Endothelial cell of umbilical vein (primary cell): Measurements from ENCODE around the gene TSSK6. TPM values are rescaled to one million over a fixed set of nuclear protein-coding genes. Genes with fewer than 3 reads are reported as not detected.

Experiments
- BruUV-seq: library from RNA; stranded (reverse); fragments of 400-500 nt; replicated peaks from 2 replicates; lab custom pipeline; 2021; lab: Mats Ljungman, UMichigan
- CTCF ChIA-PET: fragments of 300-600, 350-600 bp; sonication (Branson Sonifier 250); formaldehyde crosslinking; loops from one replicate; lab custom pipeline; 2021; ENCODE audit warnings: antibody characterized with exemption, inconsistent platforms; lab: Charles Lee
- POLR2A ChIA-PET: fragments of 300-600, 350-600 bp; sonication (Branson Sonifier 250); formaldehyde crosslinking; loops from one replicate; lab custom pipeline; 2021; ENCODE audit warnings: antibody characterized with exemption, inconsistent platforms; lab: Charles Lee
- DNase-seq: peaks from one replicate; pipeline ENCODE4 v3.0.0-alpha.2; 2011; ENCODE audit warnings: low read depth, low spot score
- FAIRE-seq: peaks from 2 replicates; lab custom pipeline; 2011; peaks lifted over from hg19 to GRCh38; lab: Jason Lieb, UNC
- H2AFZ ChIP-seq: 2 replicates; pipeline ENCODE4 v1.6.0; 2012; ENCODE audit warnings: low read depth, low read length, control low read depth, inconsistent platforms
- H3K27ac ChIP-seq: 2 replicates; pipeline ENCODE4 v1.5.1; 2011; ENCODE audit warnings: low read depth, mild to moderate bottlenecking, control low read depth, low read length, moderate library complexity; ENCODE audit not compliant: insufficient read depth
- H3K27me3 ChIP-seq, 2 experiments: 2 replicates each; pipeline versions ENCODE4 v1.6.0 to v1.6.1; 2011; ENCODE audit warnings: low read length in 2 of 2, mixed read lengths in 1 of 2; ENCODE audit not compliant: control insufficient read depth in 2 of 2, insufficient read depth in 2 of 2
- H3K36me3 ChIP-seq, 2 experiments: 2 replicates in 1 of 2; 3 replicates in 1 of 2; pipeline ENCODE4 v1.5.1; 2011; ENCODE audit warnings: low read length in 2 of 2, mild to moderate bottlenecking in 1 of 2, moderate library complexity in 1 of 2; ENCODE audit not compliant: control insufficient read depth in 2 of 2, insufficient read depth in 2 of 2; ENCODE audit errors: extremely low read depth in 1 of 2
- H3K4me1 ChIP-seq: 3 replicates; pipeline ENCODE4 v1.5.1; 2011; ENCODE audit warnings: mild to moderate bottlenecking, low read length; ENCODE audit not compliant: control insufficient read depth, insufficient read depth; ENCODE audit errors: extremely low read depth
- H3K4me2 ChIP-seq: 2 replicates; pipeline ENCODE4 v1.6.1; 2011; ENCODE audit warnings: low read length, control low read depth, mixed read lengths; ENCODE audit not compliant: insufficient read depth
- H3K4me3 ChIP-seq, 3 experiments: fragments of 200-600 bp in 1 of 3; sonication (generic), shearing (Covaris generic) in 1 of 3; replicated peaks in 1 of 3; 2 replicates each; pipeline ENCODE4 v1.5.1; 2011 to 2016; ENCODE audit warnings: control low read depth in 3 of 3, low read length in 3 of 3, mild to moderate bottlenecking in 2 of 3, inconsistent platforms in 1 of 3, low read depth in 1 of 3, moderate library complexity in 1 of 3; ENCODE audit not compliant: insufficient read depth in 1 of 3
- H3K79me2 ChIP-seq: 2 replicates; pipeline ENCODE4 v1.6.0; 2012; ENCODE audit warnings: low read length, inconsistent platforms; ENCODE audit not compliant: control insufficient read depth, insufficient read depth
- H3K9ac ChIP-seq: replicated peaks from 2 replicates; pipeline ENCODE3; 2011; ENCODE audit warnings: low read length, control low read depth; ENCODE audit not compliant: insufficient read depth; ENCODE audit errors: extremely low read depth
- H3K9me1 ChIP-seq: replicated peaks from 3 replicates; pipeline ENCODE4 v1.6.0; 2011; ENCODE audit warnings: mild to moderate bottlenecking, low read length; ENCODE audit not compliant: control insufficient read depth, insufficient read depth; ENCODE audit errors: extremely low read depth
- H3K9me3 ChIP-seq: replicated peaks from 2 replicates; pipeline ENCODE4 v1.5.1; 2012; ENCODE audit warnings: low read length, inconsistent platforms; ENCODE audit not compliant: control insufficient read depth, insufficient read depth
- H4K20me1 ChIP-seq: replicated peaks from 2 replicates; pipeline ENCODE3; 2011; ENCODE audit warnings: mild to moderate bottlenecking, low read length; ENCODE audit not compliant: control insufficient read depth, insufficient read depth; ENCODE audit errors: extremely low read depth
- EZH2 ChIP-seq: IDR thresholded peaks from 2 replicates; pipeline ENCODE4 v1.6.1; 2012; ENCODE audit warnings: borderline replicate concordance, low read depth, mild to moderate bottlenecking, moderate library complexity, low read length, inconsistent platforms; ENCODE audit not compliant: severe bottlenecking
- FOS ChIP-seq: IDR thresholded peaks from 2 replicates; pipeline ENCODE4 v1.6.1; 2011; ENCODE audit warnings: mild to moderate bottlenecking, low read length, moderate library complexity, borderline replicate concordance; ENCODE audit not compliant: insufficient read depth
- GATA2 ChIP-seq: IDR thresholded peaks from 2 replicates; pipeline ENCODE4 v1.7.0; 2011; ENCODE audit warnings: low read depth, mild to moderate bottlenecking, moderate library complexity, mixed read lengths, low read length; ENCODE audit not compliant: insufficient read length, insufficient read depth
- JUN ChIP-seq: IDR thresholded peaks from 2 replicates; pipeline ENCODE4 v1.6.1; 2011; ENCODE audit warnings: borderline replicate concordance, low read depth; ENCODE audit not compliant: insufficient read length, insufficient read depth
- MYC ChIP-seq: IDR thresholded peaks from one replicate; pipeline ENCODE4 v1.6.1; 2011; ENCODE audit warnings: mild to moderate bottlenecking, low read depth, low read length
- POLR2A ChIP-seq: IDR thresholded peaks from 2 replicates; pipeline ENCODE4 v1.6.1; 2012; ENCODE audit warnings: low read depth, mild to moderate bottlenecking, control low read depth, low read length
- POLR2AphosphoS5 ChIP-seq: IDR thresholded peaks from 2 replicates; pipeline ENCODE4 v1.6.1; 2012; ENCODE audit warnings: low read depth, mild to moderate bottlenecking, control low read depth, low read length, moderate library complexity; ENCODE audit not compliant: insufficient read depth
- dilution Hi-C: fragments of 300-500 bp; cut with MboI; formaldehyde crosslinking; loops from one replicate; pipeline ENCODE4 v1.15.0; 2019; ENCODE audit warnings: low sequenced_read_pairs; ENCODE audit not compliant: extremely low pct_ligation_motif_present
- intact Hi-C: fragments of 100-400 bp; cut with micrococcal nuclease; formaldehyde crosslinking; loops from one replicate; pipeline ENCODE4 v1.10.0; 2022
- polyA plus RNA-seq, 4 experiments: library from polyadenylated mRNA; depleted of rRNA in 3 of 4; stranded (reverse) in 3 of 4; unstranded in 1 of 4; fragments of >200 nt; gene quantifications; 2 replicates each; pipeline versions ENCODE4 v1.2.1 to v1.2.3, GENCODE V29; 2011 to 2012; ENCODE audit warnings: missing spikeins in 1 of 4
- total RNA-seq: library from RNA; stranded (reverse); gene quantifications from 2 replicates; pipeline ENCODE4 v1.2.3, GENCODE V29; 2021
- TF ChIP-seq, protein P1 (sequence below): IDR thresholded peaks from 2 replicates; pipeline ENCODE4 v1.6.1; 2011; ENCODE audit not compliant: insufficient read depth, insufficient read length
- TF ChIP-seq, protein P2 (sequence below), 2 donors: IDR thresholded peaks; 1 replicate in 1 of 2; 2 replicates in 1 of 2; pipeline ENCODE4 v1.5.1; 2011; ENCODE audit warnings: low read length in 2 of 2, mild to moderate bottlenecking in 2 of 2, moderate library complexity in 2 of 2, control low read depth in 1 of 2, inconsistent platforms in 1 of 2, low read depth in 1 of 2; ENCODE audit not compliant: insufficient read depth in 1 of 2; ENCODE audit errors: extremely low read depth in 1 of 2

TSSK6 gene
- total and polyA plus RNA-seq, 2 donors (not counting 3 experiments of a cell fraction or from before 2014, with no cell fraction given) = 0.76 to 0.82 TPM

DNA sequence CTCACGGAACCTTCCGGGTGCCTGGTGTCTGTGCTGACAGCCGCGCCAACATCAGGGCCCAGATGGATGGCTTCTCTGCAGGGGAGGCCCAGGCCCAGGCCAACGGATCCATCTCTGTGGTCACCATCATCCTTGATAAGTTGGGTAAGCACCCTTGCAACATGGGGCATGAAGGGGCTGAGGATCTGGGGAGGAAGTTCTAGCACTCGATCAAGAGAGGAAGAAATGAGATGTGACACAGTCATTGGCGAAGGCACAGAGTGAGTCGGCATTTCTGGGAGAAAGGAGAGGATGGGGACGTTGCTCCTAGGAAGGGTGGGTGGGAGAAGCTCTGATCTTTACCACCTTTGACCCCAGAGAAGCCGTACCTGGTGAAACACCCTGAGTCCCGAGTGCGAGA, 27.2 kb upstream of the TSSK6 start:
- no peak for FAIRE-seq
- CTCF ChIA-PET = interaction anchor here (3.2 kb wide), 1 partner anchor 11 kb away, joined by 12 read pairs; no protein-coding TSS in a partner anchor

More for the DNA sequence above, 27.2 kb upstream of the TSSK6 start:
- Histone ChIP-seq H3K9me1 (no peaks in the 10 kb centered on the region), H2AFZ (no peak overlapping the region), H3K27ac (no peak overlapping the region), H4K20me1 (no peaks in the 10 kb centered on the region), H3K4me1 (no peaks in the 10 kb centered on the region), H3K9ac (no peak overlapping the region), H3K9me3 (no peaks in the 10 kb centered on the region), H3K36me3 (no peaks in the 10 kb centered on the region), H3K4me2 (no peak overlapping the region), H3K79me2 (no peaks in the 10 kb centered on the region), H3K4me3 (no peak overlapping the region), H3K27me3 (peaks cover 25 to 29% of the 10 kb centered on the region in 2 experiments)
- no TSS peak for BruUV-seq
- DNase-seq = no peak
- intact Hi-C loops = no loop called here
- dilution Hi-C loops = no loop called here
- TF ChIP-seq EZH2 = no peak
- TF ChIP-seq FOS = no peak
- TF ChIP-seq, protein P1, sequence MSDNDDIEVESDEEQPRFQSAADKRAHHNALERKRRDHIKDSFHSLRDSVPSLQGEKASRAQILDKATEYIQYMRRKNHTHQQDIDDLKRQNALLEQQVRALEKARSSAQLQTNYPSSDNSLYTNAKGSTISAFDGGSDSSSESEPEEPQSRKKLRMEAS = no peak
- TF ChIP-seq, protein P2, sequence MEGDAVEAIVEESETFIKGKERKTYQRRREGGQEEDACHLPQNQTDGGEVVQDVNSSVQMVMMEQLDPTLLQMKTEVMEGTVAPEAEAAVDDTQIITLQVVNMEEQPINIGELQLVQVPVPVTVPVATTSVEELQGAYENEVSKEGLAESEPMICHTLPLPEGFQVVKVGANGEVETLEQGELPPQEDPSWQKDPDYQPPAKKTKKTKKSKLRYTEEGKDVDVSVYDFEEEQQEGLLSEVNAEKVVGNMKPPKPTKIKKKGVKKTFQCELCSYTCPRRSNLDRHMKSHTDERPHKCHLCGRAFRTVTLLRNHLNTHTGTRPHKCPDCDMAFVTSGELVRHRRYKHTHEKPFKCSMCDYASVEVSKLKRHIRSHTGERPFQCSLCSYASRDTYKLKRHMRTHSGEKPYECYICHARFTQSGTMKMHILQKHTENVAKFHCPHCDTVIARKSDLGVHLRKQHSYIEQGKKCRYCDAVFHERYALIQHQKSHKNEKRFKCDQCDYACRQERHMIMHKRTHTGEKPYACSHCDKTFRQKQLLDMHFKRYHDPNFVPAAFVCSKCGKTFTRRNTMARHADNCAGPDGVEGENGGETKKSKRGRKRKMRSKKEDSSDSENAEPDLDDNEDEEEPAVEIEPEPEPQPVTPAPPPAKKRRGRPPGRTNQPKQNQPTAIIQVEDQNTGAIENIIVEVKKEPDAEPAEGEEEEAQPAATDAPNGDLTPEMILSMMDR (IDR thresholded peaks at IDR 0.05; ENCODE audit: extremely low read depth in 1 of 2, insufficient read depth in 1 of 2, low read depth in 1 of 2, low read length in 2 of 2) = no peak
- TF ChIP-seq GATA2 = no peak
- TF ChIP-seq POLR2A = no peak
- TF ChIP-seq MYC = no peak
- TF ChIP-seq JUN = no peak
- TF ChIP-seq POLR2AphosphoS5 = no peak
- POLR2A ChIA-PET = no interaction called here
